Measurements from ENCODE around the gene METTL23. TPM values are rescaled to one million over a fixed set of nuclear protein-coding genes. Genes with fewer than 3 reads are reported as not detected.
A peak's percentile ranks its signal among the peaks of the same experiment; 100 is the strongest.

The METTL23 gene
- total RNA-seq, 1 donor from 2014 or later, result 25.6 TPM

- Mint-ChIP-seq H3K9me3 (peaks cover 7% of the 10 kb centered on the region), H3K27me3 (ENCODE audit: low read depth) (no peaks in the 10 kb centered on the region), H3K4me1 (peaks cover 10% of the 10 kb centered on the region), H3K36me3 (peaks cover 45% of the 10 kb centered on the region), H3K27ac (peak overlapping the region; percentile 77), H3K4me3 (no peak overlapping the region)
- no peak for TF ChIP-seq CTCF (IDR thresholded peaks at IDR 0.05; ENCODE audit: unreplicated experiment)
- no peak for DNase-seq (ENCODE audit: low spot score in 2 of 2, unreplicated experiment in 2 of 2)
Measured at GRCh38 chr17:76772842-76773525, 46.3 kb downstream of the METTL23 start.

GRCh38 chr17:76775021-76775600 is 48.5 kb downstream of the METTL23 start:
- Mint-ChIP-seq H3K36me3 (peaks cover 45% of the 10 kb centered on the region), H3K9me3 (no peaks in the 10 kb centered on the region), H3K4me3 (no peak overlapping the region), H3K27ac (peak overlapping the region; percentile 75), H3K4me1 (peaks cover 10% of the 10 kb centered on the region), H3K27me3 (ENCODE audit: low read depth) (no peaks in the 10 kb centered on the region)
- no peak for DNase-seq (ENCODE audit: low spot score in 2 of 2, unreplicated experiment in 2 of 2)
- TF ChIP-seq CTCF (IDR thresholded peaks at IDR 0.05; ENCODE audit: unreplicated experiment), result no peak

- Mint-ChIP-seq H3K36me3 (peaks cover 21% of the 10 kb centered on the region), H3K27me3 (ENCODE audit: low read depth) (no peaks in the 10 kb centered on the region), H3K4me1 (no peaks in the 10 kb centered on the region), H3K9me3 (no peaks in the 10 kb centered on the region), H3K4me3 (no peak overlapping the region), H3K27ac (no peak overlapping the region)
- DNase-seq (ENCODE audit: low spot score in 2 of 2, unreplicated experiment in 2 of 2), result no peak
- TF ChIP-seq CTCF (IDR thresholded peaks at IDR 0.05; ENCODE audit: unreplicated experiment), result no peak
Measured at GRCh38 chr17:76781056-76781982, 54.7 kb downstream of the METTL23 start.

DNA sequence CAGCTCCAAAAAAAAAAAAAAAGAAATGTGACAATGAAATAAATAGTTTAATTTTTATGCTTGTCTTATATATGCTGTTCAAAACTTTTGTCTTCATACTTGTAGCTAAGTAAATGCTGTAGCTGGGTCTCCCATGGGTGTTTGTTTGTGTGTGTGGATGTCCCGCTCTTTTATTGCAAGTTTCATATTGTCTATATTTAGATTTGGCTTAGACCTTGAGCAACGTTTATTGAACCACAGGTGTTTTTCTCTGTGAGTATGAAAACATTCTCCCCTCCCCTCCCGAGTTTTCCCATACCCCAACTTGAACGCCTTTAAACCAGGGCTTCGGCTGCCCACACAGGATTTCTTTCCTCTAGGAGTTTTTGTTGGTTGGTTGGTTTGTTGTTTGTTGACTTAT is 56.5 kb downstream of the METTL23 start:
- H3K27me3 Mint-ChIP-seq (ENCODE audit: low read depth), result no peaks in the 10 kb centered on the region
- no peaks in the 10 kb centered on the region for H3K4me1 Mint-ChIP-seq
- H3K4me3 Mint-ChIP-seq, result no peak overlapping the region
- DNase-seq (ENCODE audit: low spot score in 2 of 2, unreplicated experiment in 2 of 2), result no peak
- TF ChIP-seq CTCF (IDR thresholded peaks at IDR 0.05; ENCODE audit: unreplicated experiment), result no peak
- H3K27ac Mint-ChIP-seq, result no peak overlapping the region
- no peaks in the 10 kb centered on the region for H3K9me3 Mint-ChIP-seq
- peaks cover 16% of the 10 kb centered on the region for H3K36me3 Mint-ChIP-seq

Small RNA genes lying within 50 kb of the gene (microRNA-seq; reads per million reads assigned to microRNA genes)
- 6.7 reads per million, percentile 25 among the genes with 10 or more reads in this experiment for gene MIR636

Other genes starting within 250 kb of the METTL23 start
- 19.1 to 21.6 TPM (median 21.5 TPM) in 3 replicates for gene RHBDF2, start 225.4 kb upstream of the METTL23 start, total RNA-seq
- 8.6 to 10.4 TPM (median 10.1 TPM) in 3 replicates for gene CYGB, start 189.1 kb upstream of the METTL23 start, total RNA-seq
- gene PRCD, start 186.8 kb upstream of the METTL23 start, total RNA-seq, result 8.7 to 9.9 TPM (median 9.9 TPM) in 3 replicates
- gene ST6GALNAC2, start 141.0 kb upstream of the METTL23 start, total RNA-seq, result 1.3 to 1.9 TPM (median 1.5 TPM) in 3 replicates
- 1.3 to 1.5 TPM (median 1.4 TPM) in 3 replicates for gene ST6GALNAC1, start 83.1 kb upstream of the METTL23 start, total RNA-seq
- 53.6 to 57.9 TPM (median 56.5 TPM) in 3 replicates for gene MXRA7, start 15.9 kb upstream of the METTL23 start, total RNA-seq
- gene JMJD6, start 233 bp upstream of the METTL23 start, total RNA-seq, result 15.2 to 17.4 TPM (median 15.7 TPM) in 3 replicates
- gene SRSF2, start 10.5 kb downstream of the METTL23 start, total RNA-seq, result 229 to 239 TPM (median 231 TPM) in 3 replicates
- 34.4 to 39.7 TPM (median 34.7 TPM) in 3 replicates for gene MFSD11, start 11.3 kb downstream of the METTL23 start, total RNA-seq
- gene MGAT5B, start 141.6 kb downstream of the METTL23 start, total RNA-seq, result 0.47 to 1.0 TPM (median 0.78 TPM) in 3 replicates